Testis (tissue), 5 donors: ENCODE results near the gene KRTAP2-4. TPM values are rescaled to one million over a fixed set of nuclear protein-coding genes. Genes with fewer than 3 reads are reported as not detected.
"Not testable (repeated sequence)": the region's sequence is repeated elsewhere in the genome, so short reads cannot be mapped to it uniquely, and the experiment has no call there.

Source experiments
- DNase-seq: peaks from one replicate; pipeline ENCODE4 v3.0.0-alpha.2; 2019
- H3K27ac ChIP-seq, 2 donors: fragments of 200-600 bp; sonication (generic); one replicate each; pipeline ENCODE4 v1.5.1; 2019
- H3K27me3 ChIP-seq: fragments of 200-600 bp; sonication (generic); one replicate; pipeline ENCODE4 v1.5.1; 2019
- H3K36me3 ChIP-seq: fragments of 200-600 bp; sonication (generic); one replicate; pipeline ENCODE4 v1.5.1; 2017; ENCODE audit warnings: low read depth; ENCODE audit errors: missing control alignments
- H3K4me1 ChIP-seq: fragments of 200-600 bp; sonication (generic); one replicate; pipeline ENCODE4 v1.5.1; 2019
- H3K4me3 ChIP-seq, 2 donors: fragments of 200-600 bp; sonication (generic); one replicate each; pipeline ENCODE4 v1.5.1; 2017 to 2019
- H3K9me3 ChIP-seq: fragments of 200-600 bp; sonication (generic); one replicate; pipeline ENCODE4 v1.5.1; 2017
- CTCF ChIP-seq, 3 experiments: fragments of 450-650 bp in 2 of 3; fragments of 200-600 bp in 1 of 3; sonication (generic) in 1 of 3; IDR thresholded peaks; one replicate each; pipeline ENCODE4 v1.5.1; 2016 to 2019; ENCODE audit warnings: antibody characterized with exemption in 3 of 3, mild to moderate bottlenecking in 2 of 3, moderate library complexity in 1 of 3
- POLR2A ChIP-seq: fragments of 450-650 bp; IDR thresholded peaks from one replicate; pipeline ENCODE4 v1.6.1; 2017; ENCODE audit warnings: antibody characterized with exemption, mild to moderate bottlenecking, moderate library complexity
- WGBS, 2 donors: methylation state at CpG; one replicate each; pipeline ENCODE4 v1.1.5; 2018; 5-methylcytosine and 5-hydroxymethylcytosine counted together
- intact Hi-C: fragments of 100-400 bp; cut with DNase I; formaldehyde crosslinking; loops from one replicate; pipeline ENCODE4 v1.15.1; 2023; ENCODE audit warnings: low total_unique reads
- long read RNA-seq, 2 donors: transcript quantifications; one replicate each; lab custom pipeline, GENCODE V29; 2026
- polyA plus RNA-seq: library from polyadenylated mRNA; stranded (reverse); fragments of 350-450 nt; fragmentation: Illumina TruSeq; extraction: RNeasy Lipid Tissue Mini Kit (QIAGEN cat#74804); gene quantifications from one replicate; pipeline ENCODE4 v1.2.3, GENCODE V29; 2014; ENCODE audit warnings: low read depth, low replicate concordance; ENCODE audit not compliant: insufficient read depth
- total RNA-seq, 2 donors: library from RNA; depleted of rRNA; stranded (reverse); fragments of >200 nt; gene quantifications; one replicate each; pipeline ENCODE4 v1.2.3, GENCODE V29; 2016

Gene KRTAP2-4, protein sequence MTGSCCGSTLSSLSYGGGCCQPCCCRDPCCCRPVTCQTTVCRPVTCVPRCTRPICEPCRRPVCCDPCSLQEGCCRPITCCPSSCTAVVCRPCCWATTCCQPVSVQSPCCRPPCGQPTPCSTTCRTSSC
- total RNA-seq, result not detected
- not detected for polyA plus RNA-seq
- long read RNA-seq, donor 1, result 0 reads
- long read RNA-seq, donor 2, result 0 reads

DNA sequence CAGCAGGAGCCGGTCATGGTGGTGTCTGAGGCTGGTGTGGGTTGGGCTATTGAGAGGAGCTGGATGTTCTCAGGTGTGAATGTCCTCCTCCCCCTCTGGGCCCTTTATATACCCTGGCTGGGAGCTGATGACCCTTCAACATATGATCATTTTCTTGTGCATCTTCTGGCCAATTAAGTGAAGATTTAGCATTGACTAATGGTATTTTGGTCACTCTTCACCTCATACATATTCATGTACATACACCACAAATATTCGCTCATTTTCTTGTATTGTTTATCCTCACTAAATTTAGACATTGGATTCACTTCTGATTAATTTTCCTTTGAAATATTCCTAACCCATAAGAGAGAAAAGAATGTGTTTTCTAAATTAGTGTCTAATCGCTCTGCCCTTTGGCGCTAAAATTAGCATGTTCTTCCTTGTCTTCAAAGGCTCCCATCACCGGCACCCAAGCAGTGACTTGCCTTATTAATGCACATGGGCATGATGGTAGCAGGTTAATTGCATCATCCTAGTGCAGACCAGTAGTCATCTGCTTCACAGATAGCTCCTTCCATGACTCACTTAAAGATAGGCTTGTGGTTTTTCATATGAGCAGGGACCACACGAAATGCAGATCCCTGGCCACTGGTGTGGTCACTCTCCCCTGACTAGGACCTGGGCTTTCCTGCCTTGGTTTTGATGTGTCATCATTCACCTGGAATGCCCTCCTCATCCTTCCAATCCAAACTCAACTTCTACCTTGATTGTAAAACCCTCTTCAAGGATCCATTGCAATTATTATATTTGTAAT is at the start of gene KRTAP2-4:
Gene KRTAP2-4 (minus strand): TSS at position 51 of the 796 bp plus-strand sequence. CDS start 34 bp downstream, at position 17.
- TF ChIP-seq CTCF (IDR thresholded peaks at IDR 0.05) (no peak), POLR2A (no peak)
- Histone ChIP-seq H3K27ac (no peak within 1 kb of the TSS), H3K9me3 (no peaks in the 10 kb centered on the region), H3K27me3 (no peaks in the 10 kb centered on the region), H3K4me1 (no peaks in the 10 kb centered on the region), H3K36me3 (no peaks in the 10 kb centered on the region), H3K4me3 (no peak within 1 kb of the TSS)
- DNase-seq, result no peak
- WGBS, 2 donors, result 90 to 96% methylated on average over 5 of the region's 6 CpGs
- intact Hi-C loops, result no loop called here

DNA sequence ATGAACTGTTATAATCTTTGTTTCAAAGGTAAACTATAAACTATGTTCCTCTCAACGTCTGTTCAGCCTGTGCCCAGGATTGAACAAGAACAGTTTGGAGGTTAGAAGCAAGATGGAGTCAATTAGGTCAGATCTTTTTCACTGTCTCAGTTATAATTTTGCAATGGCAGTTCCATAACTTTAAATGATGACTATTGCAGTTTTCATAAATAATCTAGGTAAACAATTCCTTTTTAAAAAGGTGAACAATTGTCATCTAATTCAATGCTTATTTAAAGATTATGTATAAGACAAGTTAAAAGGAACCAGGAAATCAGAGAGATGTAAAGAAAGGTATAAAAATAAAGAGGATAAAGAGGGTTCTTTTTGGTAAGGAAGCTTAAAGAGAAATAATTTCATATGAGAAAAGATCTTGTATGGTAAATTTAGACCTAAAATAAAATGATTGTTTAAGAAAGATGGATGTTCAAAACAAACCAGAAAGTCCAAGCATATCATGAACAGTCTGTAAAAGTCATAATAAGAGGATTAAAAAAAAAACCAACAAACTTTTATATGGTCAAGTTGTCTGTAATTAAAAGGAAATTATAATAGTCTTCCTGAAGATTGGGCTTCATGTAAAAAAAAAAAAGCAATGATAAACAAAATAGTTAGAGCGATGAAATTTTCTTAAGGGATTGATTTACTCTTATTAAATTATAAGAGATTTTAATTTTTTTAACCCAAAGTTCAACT is 45.6 kb upstream of the KRTAP2-4 start:
- Histone ChIP-seq H3K9me3 (no peaks in the 10 kb centered on the region), H3K27me3 (no peaks in the 10 kb centered on the region), H3K36me3 (no peaks in the 10 kb centered on the region), H3K27ac (no peak overlapping the region), H3K4me3 (no peak overlapping the region), H3K4me1 (no peaks in the 10 kb centered on the region)
- intact Hi-C loops, result no loop called here
- DNase-seq, result no peak
- 78 to 85% methylated on average over 2 of the region's 2 CpGs for WGBS, 2 donors
- TF ChIP-seq CTCF (IDR thresholded peaks at IDR 0.05), result no peak
- no peak for TF ChIP-seq POLR2A

DNA sequence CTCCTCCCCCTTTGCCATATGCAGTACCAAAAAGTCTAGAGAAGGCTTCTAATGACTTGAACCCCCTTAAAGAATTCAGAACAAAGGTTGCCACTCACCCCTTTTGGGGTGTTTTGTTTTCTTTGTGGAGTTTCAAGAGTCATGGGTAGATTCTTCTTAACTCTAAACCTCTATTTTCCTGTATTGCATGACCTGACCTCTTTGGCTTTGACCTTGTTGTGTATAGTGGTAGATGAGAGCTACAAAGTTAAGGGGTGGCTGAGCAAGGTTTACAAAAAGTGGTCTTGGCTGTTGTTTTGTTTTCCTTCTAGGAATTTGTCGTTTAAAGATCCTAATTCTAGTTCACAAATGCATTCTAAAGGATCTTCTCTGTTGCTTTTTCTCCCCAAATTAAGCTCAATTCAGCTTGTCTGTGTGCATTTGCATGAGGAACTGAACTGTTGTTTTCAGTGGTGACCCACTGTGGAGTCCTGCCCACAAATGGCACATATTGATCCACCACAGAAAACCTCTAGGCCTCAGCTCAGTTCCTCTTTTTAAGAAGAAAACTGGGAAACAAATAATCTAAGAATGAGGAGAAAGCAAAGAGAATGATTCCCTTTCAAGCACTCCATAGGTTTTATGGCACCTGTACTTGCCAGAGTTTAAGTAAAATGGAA is 43.2 kb upstream of the KRTAP2-4 start:
- 4 to 48% methylated on average over 1 of the region's 1 CpG for WGBS, 2 donors
- H3K27ac ChIP-seq, H3K36me3 ChIP-seq, intact Hi-C loops, H3K27me3 ChIP-seq, DNase-seq, H3K4me3 ChIP-seq, H3K4me1 ChIP-seq, H3K9me3 ChIP-seq: not testable (repeated sequence)

- Histone ChIP-seq H3K27me3 (no peaks in the 10 kb centered on the region), H3K27ac (no peak overlapping the region), H3K4me3 (no peak overlapping the region), H3K4me1 (no peaks in the 10 kb centered on the region), H3K9me3 (no peaks in the 10 kb centered on the region), H3K36me3 (no peaks in the 10 kb centered on the region)
- intact Hi-C loops, result no loop called here
- 50 to 68% methylated on average over 1 of the region's 1 CpG for WGBS, 2 donors
- no peak for DNase-seq
- TF ChIP-seq CTCF (IDR thresholded peaks at IDR 0.05) (no peak), POLR2A (no peak)
Measured at GRCh38 chr17:41107941-41108450, 42.3 kb upstream of the KRTAP2-4 start.

GRCh38 chr17:41105347-41105746 is 39.7 kb upstream of the KRTAP2-4 start, which contains the start of gene KRTAP4-9:
Gene KRTAP4-9 (plus strand): TSS chr17:41105389. CDS start chr17:41105389, 0 bp downstream.
- intact Hi-C loops, H3K27me3 ChIP-seq, H3K4me3 ChIP-seq, DNase-seq, H3K36me3 ChIP-seq, H3K4me1 ChIP-seq, H3K9me3 ChIP-seq, H3K27ac ChIP-seq: not testable (repeated sequence)
- WGBS, 2 donors, result 60 to 63% methylated on average over 2 to 4 of the region's 10 CpGs

GRCh38 chr17:41104386-41105038 is 38.8 kb upstream of the KRTAP2-4 start:
- WGBS, 2 donors, result 90 to 93% methylated on average over 2 of the region's 2 CpGs
- H3K4me3 ChIP-seq, H3K36me3 ChIP-seq, DNase-seq, H3K27ac ChIP-seq, H3K4me1 ChIP-seq, intact Hi-C loops, H3K9me3 ChIP-seq, H3K27me3 ChIP-seq: not testable (repeated sequence)
